Subcutaneous abdominal adipose tissue (tissue), 5 donors: ENCODE results near the gene CHMP4A.
"Not testable (repeated sequence)": the region's sequence is repeated elsewhere in the genome, so short reads cannot be mapped to it uniquely, and the experiment has no call there.

Experiments used
- H3K27ac ChIP-seq: one replicate; pipeline ENCODE4 v1.7.0; 2013; ENCODE audit warnings: low read depth, mild to moderate bottlenecking, inconsistent platforms, low read length, moderate library complexity
- H3K27me3 ChIP-seq, 5 donors: one replicate each; pipeline ENCODE4 v1.7.0; 2013; ENCODE audit warnings: low read length in 5 of 5, inconsistent platforms in 1 of 5; ENCODE audit not compliant: control insufficient read depth in 5 of 5, insufficient read depth in 4 of 5
- H3K36me3 ChIP-seq, 5 donors: one replicate each; pipeline ENCODE4 v1.7.0; 2013; ENCODE audit warnings: low read length in 5 of 5; ENCODE audit not compliant: control insufficient read depth in 5 of 5, insufficient read depth in 5 of 5
- H3K4me1 ChIP-seq, 5 donors: one replicate each; pipeline ENCODE4 v1.7.0; 2013; ENCODE audit warnings: low read length in 5 of 5, mild to moderate bottlenecking in 3 of 5, moderate library complexity in 1 of 5; ENCODE audit not compliant: control insufficient read depth in 5 of 5, insufficient read depth in 5 of 5
- H3K4me3 ChIP-seq, 5 donors: one replicate each; pipeline ENCODE4 v1.7.0; 2013; ENCODE audit warnings: low read length in 5 of 5, low read depth in 1 of 5
- H3K9ac ChIP-seq, 5 donors: one replicate each; pipeline ENCODE4 v1.7.0; 2013; ENCODE audit warnings: low read length in 5 of 5, mild to moderate bottlenecking in 4 of 5, moderate library complexity in 3 of 5
- H3K9me3 ChIP-seq, 5 donors: one replicate each; pipeline ENCODE4 v1.7.0; 2013; ENCODE audit warnings: low read length in 5 of 5; ENCODE audit not compliant: control insufficient read depth in 5 of 5
- donor health status: healthy.
- donor health status: healthy.
- donor health status: healthy.
- donor health status: healthy.
- donor health status: healthy.

CHMP4A gene

DNA sequence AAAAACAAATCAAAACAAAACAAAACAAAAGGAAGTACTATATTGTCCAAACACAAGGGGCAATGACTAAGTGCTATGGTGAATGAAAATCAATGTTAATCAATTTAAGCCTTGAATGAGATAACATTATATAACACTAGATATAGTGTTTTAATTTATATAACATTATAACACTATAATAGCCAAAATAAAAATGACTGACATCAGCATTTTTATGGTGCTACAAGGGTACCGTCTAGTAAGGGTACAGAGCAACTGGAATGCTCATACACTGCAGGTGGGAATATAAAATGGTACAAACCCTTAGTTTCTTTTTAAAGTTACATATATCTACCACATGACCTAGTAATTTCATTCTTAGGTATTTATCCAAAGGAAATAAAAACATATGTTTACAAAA is 13.2 kb upstream of the CHMP4A start:
- H3K9ac ChIP-seq: no peak overlapping the region
- H3K4me3 ChIP-seq: no peak overlapping the region
- H3K36me3 ChIP-seq: peaks cover 0 to 9% (median 2%) of the 10 kb centered on the region in 5 donors
- no peaks in the 10 kb centered on the region for H3K27me3 ChIP-seq
- H3K9me3 ChIP-seq: no peaks in the 10 kb centered on the region
- peaks cover under 1 to 11% (median 9%) of the 10 kb centered on the region in 5 donors for H3K4me1 ChIP-seq
- H3K27ac ChIP-seq: no peak overlapping the region

DNA sequence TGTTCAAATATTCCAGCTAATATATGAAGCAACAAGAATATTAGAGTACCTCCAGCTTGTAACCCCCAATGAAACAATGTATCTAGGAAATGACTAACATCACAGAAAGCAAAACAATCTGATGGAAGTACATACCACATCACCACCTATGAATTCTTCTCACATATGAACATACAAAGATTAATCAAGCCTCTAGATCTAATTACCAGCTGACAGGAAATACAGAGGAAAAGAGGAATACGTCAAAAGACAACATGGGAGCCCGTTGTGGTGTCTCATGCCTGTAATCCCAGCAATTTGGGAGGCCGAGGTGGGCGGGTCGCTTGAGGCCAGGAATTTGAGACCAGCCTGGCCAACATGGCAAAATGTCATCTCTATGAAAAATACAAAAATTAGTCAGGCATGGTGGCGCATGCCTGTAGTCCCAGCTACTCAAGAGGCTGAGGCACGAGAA is 11.4 kb upstream of the CHMP4A start:
- H3K27ac ChIP-seq: no peak overlapping the region
- H3K36me3 ChIP-seq: peaks cover 0 to 9% (median 2%) of the 10 kb centered on the region in 5 donors
- no peak overlapping the region for H3K4me3 ChIP-seq
- no peak overlapping the region for H3K9ac ChIP-seq
- no peaks in the 10 kb centered on the region for H3K27me3 ChIP-seq
- H3K4me1 ChIP-seq: peaks cover 0 to 3% (median 0%) of the 10 kb centered on the region in 5 donors
- no peaks in the 10 kb centered on the region for H3K9me3 ChIP-seq

DNA sequence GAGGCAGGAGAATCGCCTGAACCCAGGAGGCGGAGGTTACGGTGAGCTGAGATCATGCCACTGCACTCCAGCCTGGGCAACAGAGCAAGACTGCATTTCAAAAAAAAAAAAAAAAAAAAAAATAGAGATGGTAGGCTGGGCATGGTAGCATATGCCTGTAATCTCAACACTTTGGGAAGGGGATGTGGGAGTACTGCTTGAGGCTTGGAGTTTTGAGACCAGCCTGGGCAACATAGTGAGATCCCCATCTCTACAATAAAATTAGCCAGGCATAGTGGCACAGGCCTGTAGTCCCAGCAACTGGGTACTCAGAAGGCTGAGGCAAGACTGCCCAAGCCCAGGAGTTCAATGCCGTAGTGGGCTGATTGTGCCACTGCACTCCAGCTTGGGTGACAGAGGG is 9.7 kb upstream of the CHMP4A start:
- H3K27me3 ChIP-seq, H3K9ac ChIP-seq: not testable (repeated sequence)

DNA sequence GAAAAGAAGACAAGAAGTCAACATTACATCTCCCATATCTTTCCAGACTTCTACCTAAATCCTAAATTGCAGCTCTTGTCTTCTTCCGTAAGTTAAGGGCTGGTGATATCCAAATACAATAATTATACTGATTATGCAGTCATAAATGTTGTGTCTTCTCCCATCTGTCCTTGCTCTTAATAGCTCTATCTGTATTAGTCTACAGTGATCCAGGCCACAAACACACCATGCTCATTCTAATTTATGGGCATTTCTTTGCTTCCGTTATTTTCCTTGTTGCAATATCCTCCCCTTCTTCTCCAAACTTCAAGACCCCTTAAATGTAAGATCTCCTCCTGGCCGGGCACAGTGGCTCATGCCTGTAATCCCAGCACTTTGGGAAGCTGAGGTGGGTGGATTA is 6.2 kb upstream of the CHMP4A start:
- no peaks in the 10 kb centered on the region for H3K27me3 ChIP-seq
- H3K36me3 ChIP-seq: peaks cover 3 to 14% (median 4%) of the 10 kb centered on the region in 5 donors
- no peaks in the 10 kb centered on the region for H3K9me3 ChIP-seq
- H3K27ac ChIP-seq: no peak overlapping the region
- H3K4me3 ChIP-seq: no peak overlapping the region
- peaks cover 0 to 17% (median 12%) of the 10 kb centered on the region in 5 donors for H3K4me1 ChIP-seq
- H3K9ac ChIP-seq: no peak overlapping the region

More for the DNA sequence above, 9.7 kb upstream of the CHMP4A start:
- H3K4me3 ChIP-seq, H3K27ac ChIP-seq, H3K9me3 ChIP-seq, H3K4me1 ChIP-seq, H3K36me3 ChIP-seq: not testable (repeated sequence)

DNA sequence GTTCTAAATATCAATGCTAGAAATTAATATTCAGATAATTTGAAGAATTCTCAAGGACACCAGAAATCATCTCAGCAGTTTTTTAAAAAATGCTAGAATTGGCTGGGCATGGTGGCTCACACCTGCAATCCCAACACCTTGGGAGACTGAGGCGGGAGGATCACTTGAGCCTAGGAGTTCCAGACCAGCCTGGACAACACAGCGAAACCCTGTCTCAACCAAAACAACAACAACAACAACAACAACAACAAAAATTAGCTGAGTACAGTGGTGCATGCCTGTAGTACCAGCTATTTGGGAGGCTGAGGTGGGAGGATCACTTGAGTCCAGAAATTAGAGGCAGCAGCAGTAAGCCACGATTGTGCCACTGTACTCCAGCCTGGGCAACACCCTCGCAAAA is 5.8 kb upstream of the CHMP4A start:
- Histone ChIP-seq H3K4me1 (peaks cover 0 to 18% (median 11%) of the 10 kb centered on the region in 5 donors), H3K4me3 (no peak overlapping the region), H3K27ac (no peak overlapping the region), H3K36me3 (peaks cover 3 to 14% (median 4%) of the 10 kb centered on the region in 5 donors), H3K9ac (no peak overlapping the region), H3K27me3 (no peaks in the 10 kb centered on the region), H3K9me3 (no peaks in the 10 kb centered on the region)

DNA sequence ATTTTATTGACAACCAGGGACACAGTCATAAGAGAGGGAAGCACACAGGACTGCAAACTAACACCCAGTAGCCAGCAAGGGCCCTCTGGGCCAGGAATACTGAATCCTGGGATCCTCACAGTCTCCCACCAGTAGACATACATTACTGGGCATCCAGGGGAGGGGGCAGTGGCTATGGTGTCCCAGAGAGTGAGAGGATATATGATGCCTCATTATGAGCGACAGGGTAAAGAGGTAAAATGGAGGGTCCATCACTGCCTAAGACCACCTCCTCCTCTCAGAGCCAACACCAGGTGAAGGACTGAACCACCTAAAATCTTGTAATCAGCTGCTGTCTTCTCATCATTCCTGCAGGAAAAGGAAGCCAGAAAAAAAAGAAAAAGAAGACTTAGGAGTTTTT is 3.6 kb upstream of the CHMP4A start:
- H3K9me3 ChIP-seq, H3K27me3 ChIP-seq, H3K9ac ChIP-seq, H3K4me3 ChIP-seq, H3K27ac ChIP-seq: not testable (repeated sequence)
- peaks cover 0 to 34% (median 21%) of the 10 kb centered on the region in 5 donors for H3K4me1 ChIP-seq
- peaks cover 3 to 14% (median 4%) of the 10 kb centered on the region in 5 donors for H3K36me3 ChIP-seq

DNA sequence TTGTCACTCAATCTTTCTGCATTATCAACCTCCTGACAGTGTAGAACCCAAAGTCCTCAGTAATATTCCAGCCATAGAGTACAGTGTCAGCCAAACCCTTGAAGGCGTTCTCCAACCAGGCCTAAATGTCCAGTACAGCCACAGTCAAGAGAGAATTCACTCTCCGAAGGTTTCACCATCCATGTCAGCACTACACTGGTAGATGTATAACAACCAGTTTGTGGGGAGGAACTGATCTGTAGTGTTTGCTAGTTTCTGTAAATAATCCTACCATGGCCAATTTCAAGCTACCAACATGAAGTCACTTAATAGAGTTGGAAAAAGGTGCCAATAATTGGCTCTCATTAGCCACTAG is 3.0 kb upstream of the CHMP4A start:
- Histone ChIP-seq H3K27me3 (no peaks in the 10 kb centered on the region), H3K36me3 (peaks cover 4 to 16% (median 7%) of the 10 kb centered on the region in 5 donors), H3K9me3 (no peaks in the 10 kb centered on the region), H3K4me1 (peaks cover 0 to 34% (median 24%) of the 10 kb centered on the region in 5 donors), H3K9ac (peak overlapping the region in 1 of 5 donors; percentile 35), H3K4me3 (peak overlapping the region in 4 of 5 donors; percentile 77 to 99 (median 86)), H3K27ac (peak overlapping the region; percentile 80)

DNA sequence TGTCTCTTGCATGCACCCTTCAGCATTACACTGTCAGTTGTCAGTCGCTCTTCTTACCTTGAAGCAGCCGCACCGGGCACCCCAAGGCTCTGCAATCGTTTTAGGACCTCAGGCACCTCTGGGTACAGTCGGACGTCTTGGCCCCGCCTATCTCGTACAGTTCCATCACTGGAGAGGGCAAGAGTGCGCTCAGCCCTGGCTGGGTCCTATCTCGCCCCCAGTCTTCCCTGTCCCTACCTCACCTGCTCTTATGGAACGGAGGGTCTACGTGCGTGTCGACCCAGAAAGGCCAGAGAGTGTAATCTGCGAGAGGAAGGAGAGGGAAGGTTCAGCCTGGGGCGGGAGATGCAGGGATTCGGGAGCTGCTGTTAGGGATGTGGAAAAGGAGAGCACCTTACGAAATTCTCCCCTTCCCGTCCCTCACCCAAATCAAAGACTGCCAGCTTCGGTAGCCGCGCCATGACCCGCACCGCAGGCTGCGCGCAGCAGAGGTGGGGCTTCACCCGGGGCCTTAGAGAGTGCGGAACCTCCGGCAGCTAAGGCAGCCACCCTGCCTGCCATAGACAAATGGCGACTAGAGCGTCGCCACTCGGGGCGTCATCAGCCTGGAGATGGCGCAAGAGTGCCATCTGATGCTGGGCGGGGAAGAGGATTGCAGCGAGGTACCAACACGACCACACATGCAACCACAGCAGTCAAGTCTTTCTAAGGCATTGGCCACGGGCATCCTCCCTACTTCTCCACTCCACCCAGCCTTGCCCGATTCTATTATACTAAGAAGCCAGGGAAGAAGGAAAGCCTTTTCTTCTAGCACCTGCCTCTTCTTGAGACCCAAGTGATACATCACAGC is 2.4 kb upstream of the CHMP4A start, which contains the start of gene MDP1:
Gene MDP1, minus strand, starts transcription at position 572 of the 850 bp plus-strand sequence. Its CDS starts 111 bp downstream, at position 461.
- H3K27ac ChIP-seq: peak within 1 kb of the TSS; percentile 80

DNA sequence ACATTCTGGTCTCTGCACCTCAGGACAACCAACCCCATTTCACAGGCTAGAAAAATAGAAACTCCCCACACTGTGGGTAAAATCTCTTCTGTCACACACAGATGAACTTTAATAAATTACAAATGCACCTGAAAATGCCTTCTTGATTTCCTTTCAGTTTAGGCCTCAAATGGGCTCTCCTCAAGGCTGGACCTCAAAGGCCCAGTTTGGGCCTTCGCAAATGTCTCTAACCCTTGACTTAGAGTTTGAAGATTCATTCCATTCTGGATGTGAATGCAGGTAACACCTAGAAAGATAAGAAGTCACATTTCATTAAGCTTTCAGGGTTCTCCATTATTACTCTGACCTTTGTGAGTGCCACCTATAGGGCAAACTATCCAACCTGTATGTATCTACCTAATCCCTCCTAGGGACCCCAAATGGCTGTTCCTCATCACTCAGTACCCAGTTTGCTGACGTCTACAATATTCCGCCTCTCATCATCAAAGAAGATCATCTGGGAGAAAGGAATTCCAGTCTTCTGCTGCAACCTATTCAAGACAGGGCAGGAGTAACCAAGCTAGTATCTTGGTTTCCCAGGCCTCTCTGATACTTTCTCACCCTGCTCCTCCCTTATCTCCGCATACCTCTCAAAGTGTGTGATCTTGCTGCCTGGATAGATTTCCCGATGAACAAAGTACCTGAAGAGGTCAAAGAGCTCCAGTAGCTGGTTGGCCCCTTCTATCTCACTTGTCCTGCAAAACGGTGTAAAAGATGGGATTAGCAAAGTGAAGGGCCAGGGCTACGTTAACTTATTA is 776 bp upstream of the CHMP4A start:
- Histone ChIP-seq H3K36me3 (peaks cover 12 to 36% (median 25%) of the 10 kb centered on the region in 5 donors), H3K4me1 (peaks cover 0 to 34% (median 24%) of the 10 kb centered on the region in 5 donors), H3K9ac (peak overlapping the region; percentile 67 to 97 (median 88)), H3K4me3 (peak overlapping the region; percentile 59 to 92 (median 82)), H3K27ac (peak overlapping the region; percentile 89), H3K9me3 (no peaks in the 10 kb centered on the region), H3K27me3 (no peaks in the 10 kb centered on the region)

More for the DNA sequence above, 2.4 kb upstream of the CHMP4A start, which contains the start of gene MDP1:
- H3K27me3 ChIP-seq: no peaks in the 10 kb centered on the region
- peak within 1 kb of the TSS; percentile 77 to 99 (median 90) for H3K4me3 ChIP-seq
- H3K9ac ChIP-seq: peak within 1 kb of the TSS; percentile 40 to 90 (median 83)
- no peaks in the 10 kb centered on the region for H3K9me3 ChIP-seq
- H3K36me3 ChIP-seq: peaks cover 4 to 20% (median 9%) of the 10 kb centered on the region in 5 donors
- H3K4me1 ChIP-seq: peaks cover 0 to 34% (median 24%) of the 10 kb centered on the region in 5 donors
